Endodermal cell (in vitro differentiated cells): Measurements from ENCODE around the gene GCH1. TPM values are rescaled to one million over a fixed set of nuclear protein-coding genes. Genes with fewer than 3 reads are reported as not detected.

Experiments
- DNase-seq: peaks from one replicate; pipeline ENCODE4 v3.0.0-alpha.2; 2017
- H3K27ac ChIP-seq: 2 replicates; pipeline ENCODE4 v1.5.1; 2013; ENCODE audit warnings: mild to moderate bottlenecking, low read depth, low read length, moderate library complexity
- H3K27me3 ChIP-seq: 2 replicates; pipeline ENCODE4 v1.6.1; 2013; ENCODE audit warnings: mild to moderate bottlenecking, low read length, moderate library complexity; ENCODE audit not compliant: insufficient read depth, control insufficient read depth, poor library complexity, severe bottlenecking
- H3K36me3 ChIP-seq: 2 replicates; pipeline ENCODE4 v1.7.0; 2013; ENCODE audit warnings: mild to moderate bottlenecking, low read length, moderate library complexity; ENCODE audit not compliant: control insufficient read depth, insufficient read depth
- H3K4me1 ChIP-seq: one replicate; pipeline ENCODE4 v1.7.0; 2013; ENCODE audit warnings: low read length; ENCODE audit not compliant: control insufficient read depth, insufficient read depth
- H3K4me3 ChIP-seq: 2 replicates; pipeline ENCODE4 v1.5.1; 2013; ENCODE audit warnings: mild to moderate bottlenecking, low read length, moderate library complexity
- H3K9ac ChIP-seq: 2 replicates; pipeline ENCODE4 v1.6.1; 2013; ENCODE audit warnings: mild to moderate bottlenecking, low read length, moderate library complexity; ENCODE audit not compliant: poor library complexity, severe bottlenecking; ENCODE audit errors: extremely low read depth
- H3K9me3 ChIP-seq: 2 replicates; pipeline ENCODE4 v1.6.1; 2013; ENCODE audit warnings: mild to moderate bottlenecking, low read length, moderate library complexity; ENCODE audit not compliant: control insufficient read depth
- H3K27ac Mint-ChIP-seq: 2 replicates; pipeline ENCODE4 v1.8.0; 2020; ENCODE audit warnings: mixed read lengths
- H3K27me3 Mint-ChIP-seq: 2 replicates; pipeline ENCODE4 v1.8.0; 2021; ENCODE audit warnings: mild to moderate bottlenecking, mixed read lengths; ENCODE audit not compliant: insufficient read depth
- H3K36me3 Mint-ChIP-seq: 2 replicates; pipeline ENCODE4 v1.8.0; 2020; ENCODE audit warnings: low read depth, mixed read lengths
- H3K4me1 Mint-ChIP-seq: 2 replicates; pipeline ENCODE4 v1.8.0; 2020; ENCODE audit warnings: mixed read lengths
- H3K4me3 Mint-ChIP-seq: 2 replicates; pipeline ENCODE4 v1.8.0; 2020; ENCODE audit warnings: mild to moderate bottlenecking, moderate library complexity, mixed read lengths
- H3K9me3 Mint-ChIP-seq: 2 replicates; pipeline ENCODE4 v1.8.0; 2020; ENCODE audit warnings: mild to moderate bottlenecking, mixed read lengths
- CTCF ChIP-seq: fragments of 200-600 bp; sonication (generic); conservative IDR thresholded peaks from 2 replicates; pipeline ENCODE4 v1.5.0; 2021; ENCODE audit warnings: antibody characterized with exemption, mild to moderate bottlenecking
- WGBS, 2 experiments: methylation state at CpG; one replicate each; pipeline versions ENCODE4 v1.1.5 to v1.1.7; 2013; ENCODE audit warnings: missing lambda C conversion rate in 2 of 2, mixed read lengths in 1 of 2; ENCODE audit not compliant: insufficient coverage in 1 of 2, insufficient read length in 1 of 2; 5-methylcytosine and 5-hydroxymethylcytosine counted together
- long read RNA-seq, 4 experiments: library from polyadenylated mRNA in 2 of 4; library from RNA in 1 of 4; library from capped mRNA in 1 of 4; stranded (forward) in 3 of 4; unstranded in 1 of 4; transcript quantifications; one replicate each; pipeline ENCODE4 v2.0.0, GENCODE V29; 2020 to 2021; ENCODE audit warnings: inconsistent platforms in 1 of 4
- polyA plus RNA-seq, 2 experiments: library from polyadenylated mRNA; stranded (reverse); fragments of 50-300 nt; gene quantifications; one replicate each; pipeline ENCODE4 v1.2.3, GENCODE V29; 2013
- total RNA-seq, 2 donors: library from RNA; stranded (reverse); fragmentation: NEBNext Ultra II Directional in 1 of 2; extraction: Animal tissue kit (Norgen Biotek cat#: 25700) in 1 of 2; gene quantifications; 2 replicates in 1 of 2; 3 replicates in 1 of 2; pipeline ENCODE4 v1.2.1, GENCODE V29; 2021

Gene GCH1, protein sequence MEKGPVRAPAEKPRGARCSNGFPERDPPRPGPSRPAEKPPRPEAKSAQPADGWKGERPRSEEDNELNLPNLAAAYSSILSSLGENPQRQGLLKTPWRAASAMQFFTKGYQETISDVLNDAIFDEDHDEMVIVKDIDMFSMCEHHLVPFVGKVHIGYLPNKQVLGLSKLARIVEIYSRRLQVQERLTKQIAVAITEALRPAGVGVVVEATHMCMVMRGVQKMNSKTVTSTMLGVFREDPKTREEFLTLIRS
- 10 to 100 TPM; 18.3 to 18.7 TPM for total RNA-seq
- polyA plus RNA-seq (2013, experiment 1 of 2): 4.9 TPM
- polyA plus RNA-seq (2013, experiment 2 of 2): 5.1 TPM
- long read RNA-seq, experiment 1, partial matches to known transcripts: 3 of 10 reads
- long read RNA-seq, experiment 1, other reads (novel, unspliced or antisense): 4 of 10 reads
- long read RNA-seq, experiment 2, transcript GCH1-207 (6 exons, 2,923 nt): major isoform, 13 of 19 reads
- long read RNA-seq, experiment 2, partial matches to known transcripts: 2 of 19 reads
- long read RNA-seq, experiment 2, other reads (novel, unspliced or antisense): 2 of 19 reads
- long read RNA-seq, experiment 3, partial matches to known transcripts: 0 of 2 reads
- long read RNA-seq, experiment 3, other reads (novel, unspliced or antisense): 0 of 2 reads
- long read RNA-seq, experiment 4, partial matches to known transcripts: 0 of 4 reads
- long read RNA-seq, experiment 4, other reads (novel, unspliced or antisense): 4 of 4 reads

- H3K27ac Mint-ChIP-seq: peak within 1 kb of the TSS; percentile 76
- WGBS, 2 experiments: 0 to 1% methylated on average over 26 to 83 of the region's 83 CpGs
- H3K9me3 Mint-ChIP-seq: no peaks in the 10 kb centered on the region
These were observed at the start of gene GCH1 for GRCh38 chr14:54902521-54903420. GCH1 (minus strand) TSS chr14:54902826; CDS start chr14:54902663, 163 bp downstream.

DNA sequence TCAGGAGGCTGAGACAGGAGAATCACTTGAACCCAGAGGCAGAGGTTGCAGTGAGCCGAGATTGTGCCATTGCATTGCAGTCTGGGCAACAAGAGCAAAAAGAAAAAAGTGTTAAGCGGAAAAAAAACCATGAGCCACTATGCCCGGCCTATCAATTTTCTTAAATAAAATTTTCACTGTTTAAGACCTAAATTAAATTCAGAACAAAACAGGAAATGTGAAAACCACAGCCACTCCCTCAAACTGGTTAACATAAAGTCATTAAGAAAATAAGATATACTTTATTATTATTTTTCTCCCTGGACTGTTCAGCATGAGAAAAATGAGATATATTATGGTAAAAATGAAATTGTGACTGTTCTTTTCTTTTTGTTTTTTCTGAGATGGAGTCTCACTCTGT is 44.6 kb upstream of the GCH1 start:
- Mint-ChIP-seq H3K27me3 (no peaks in the 10 kb centered on the region), H3K27ac (no peak overlapping the region), H3K4me3 (no peak overlapping the region), H3K36me3 (peaks cover 81% of the 10 kb centered on the region), H3K9me3 (peaks cover 36% of the 10 kb centered on the region), H3K4me1 (no peaks in the 10 kb centered on the region)
- Histone ChIP-seq H3K27me3 (no peaks in the 10 kb centered on the region), H3K9me3 (peaks cover 21% of the 10 kb centered on the region), H3K4me3 (no peak overlapping the region), H3K4me1 (no peaks in the 10 kb centered on the region), H3K9ac (no peak overlapping the region), H3K27ac (no peak overlapping the region), H3K36me3 (peaks cover 48% of the 10 kb centered on the region)
- no peak for TF ChIP-seq CTCF
- 86 to 93% methylated on average over 3 of the region's 3 CpGs for WGBS, 2 experiments
- no peak for DNase-seq

More at GRCh38 chr14:54902521-54903420, at the start of gene GCH1:
- peaks cover 38% of the 10 kb centered on the region for H3K27me3 Mint-ChIP-seq
- peak within 1 kb of the TSS; percentile 67 for H3K9ac ChIP-seq
- H3K36me3 ChIP-seq: no peaks in the 10 kb centered on the region
- H3K4me3 Mint-ChIP-seq: peak within 1 kb of the TSS; percentile 72
- TF ChIP-seq CTCF: peak; percentile 75
- no peaks in the 10 kb centered on the region for H3K4me1 ChIP-seq
- peaks cover 9% of the 10 kb centered on the region for H3K4me1 Mint-ChIP-seq
- H3K27me3 ChIP-seq: peaks cover 30% of the 10 kb centered on the region
- no peaks in the 10 kb centered on the region for H3K36me3 Mint-ChIP-seq
- H3K27ac ChIP-seq: no peak within 1 kb of the TSS
- peak; percentile 95 for DNase-seq
- H3K9me3 ChIP-seq: no peaks in the 10 kb centered on the region
- peak within 1 kb of the TSS; percentile 95 for H3K4me3 ChIP-seq

DNA sequence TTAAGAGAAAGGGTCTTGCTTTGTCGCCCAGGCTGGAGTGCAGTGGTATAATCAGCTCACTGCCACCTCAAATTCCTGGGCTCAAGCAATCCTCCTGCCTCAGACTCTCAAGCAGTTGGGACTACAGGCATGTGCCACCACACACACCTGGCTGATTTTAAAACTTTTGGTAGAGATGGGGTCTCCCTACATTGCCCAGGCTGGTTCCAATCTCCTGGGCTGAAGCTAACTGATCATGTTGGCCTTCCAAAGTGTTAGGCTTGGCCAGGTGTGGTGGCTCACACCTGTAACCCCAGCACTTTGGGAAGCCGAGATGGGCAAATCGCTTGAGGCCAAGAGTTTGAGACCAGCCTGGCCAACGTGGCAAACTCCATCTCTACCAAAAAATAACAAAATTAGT is 43.9 kb upstream of the GCH1 start:
- no peak for DNase-seq
- Histone ChIP-seq H3K36me3 (peaks cover 48% of the 10 kb centered on the region), H3K9ac (no peak overlapping the region), H3K27me3 (no peaks in the 10 kb centered on the region), H3K9me3 (peaks cover 21% of the 10 kb centered on the region), H3K27ac (no peak overlapping the region), H3K4me3 (no peak overlapping the region), H3K4me1 (no peaks in the 10 kb centered on the region)
- Mint-ChIP-seq H3K27me3 (no peaks in the 10 kb centered on the region), H3K9me3 (peaks cover 36% of the 10 kb centered on the region), H3K36me3 (peaks cover 76% of the 10 kb centered on the region), H3K27ac (no peak overlapping the region), H3K4me3 (no peak overlapping the region), H3K4me1 (no peaks in the 10 kb centered on the region)
- TF ChIP-seq CTCF: no peak
- WGBS, 2 experiments: 97 to 100% methylated on average over 3 to 4 of the region's 4 CpGs
